Right hindlimb (tissue), 1 donor: ENCODE data around the gene USP16.
"Not testable (repeated sequence)": the region's sequence is repeated elsewhere in the genome, so short reads cannot be mapped to it uniquely, and the experiment has no call there.

Experiments used
- DNase-seq: peaks from one replicate; pipeline ENCODE4 v3.0.0-alpha.2; 2018

USP16 gene

DNA sequence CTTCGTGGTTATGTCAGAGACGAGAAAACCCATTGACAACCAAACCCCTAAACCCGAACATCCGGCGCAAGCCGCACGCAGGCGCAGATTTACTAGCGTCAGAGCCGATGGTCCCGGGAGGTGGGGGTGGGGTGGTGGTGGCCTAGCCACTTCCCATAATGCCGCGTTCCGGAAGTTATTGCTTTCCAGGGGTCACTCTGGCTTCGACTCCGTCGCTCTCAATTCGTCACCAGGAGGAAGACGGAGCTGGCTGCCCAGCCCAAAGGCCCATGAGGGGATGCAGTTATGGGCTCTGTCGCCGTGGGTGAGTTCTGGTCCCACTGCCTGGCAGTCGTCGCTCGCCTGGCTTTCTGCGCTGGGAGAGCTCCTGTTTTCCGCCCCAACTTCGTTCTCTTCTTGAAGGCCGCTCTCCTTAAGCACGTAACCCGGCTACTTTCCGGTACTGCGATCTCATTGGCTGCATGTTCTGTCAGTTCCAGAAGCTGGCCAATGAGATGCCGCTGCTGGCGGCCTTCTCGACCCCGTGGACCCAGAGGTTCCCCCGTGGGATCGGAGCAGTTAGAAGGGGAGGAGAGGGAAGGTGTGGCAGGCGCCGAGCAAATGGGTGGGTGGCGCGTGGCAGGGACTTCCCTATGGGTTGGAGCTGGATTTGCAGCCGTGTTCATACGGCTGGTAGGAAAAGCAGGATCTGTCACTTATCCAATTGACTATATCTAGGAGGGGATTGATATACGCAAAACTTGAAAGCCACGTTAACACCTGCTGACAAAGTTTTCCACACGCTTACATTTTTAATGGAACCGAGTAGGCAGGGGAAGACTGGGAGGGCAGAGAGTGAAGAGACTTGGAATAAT is at the start of gene USP16:
Gene USP16, plus strand, starts transcription at position 195 of the 854 bp plus-strand sequence. CDS start 3,246 bp downstream, outside the sequence.
- peak; percentile 99 for DNase-seq

DNA sequence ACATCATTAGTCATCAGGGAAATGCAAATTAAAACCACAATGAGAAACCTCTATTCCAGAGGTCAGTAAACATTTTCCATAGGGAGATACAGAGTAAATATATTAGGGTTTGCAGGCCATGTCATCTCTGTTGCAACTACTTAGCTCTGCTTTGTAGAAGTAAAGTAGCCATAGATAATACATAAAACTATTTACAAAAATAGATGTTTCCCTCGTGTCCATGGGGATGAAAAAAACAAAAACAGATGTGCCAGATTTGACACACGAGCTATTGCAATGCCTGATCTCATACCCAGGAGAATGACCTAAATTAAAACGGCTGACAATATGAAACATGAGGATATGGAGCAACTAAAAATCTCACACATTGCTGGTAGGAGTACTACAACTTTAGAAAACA is 49.1 kb upstream of the USP16 start:
- DNase-seq: no peak

DNA sequence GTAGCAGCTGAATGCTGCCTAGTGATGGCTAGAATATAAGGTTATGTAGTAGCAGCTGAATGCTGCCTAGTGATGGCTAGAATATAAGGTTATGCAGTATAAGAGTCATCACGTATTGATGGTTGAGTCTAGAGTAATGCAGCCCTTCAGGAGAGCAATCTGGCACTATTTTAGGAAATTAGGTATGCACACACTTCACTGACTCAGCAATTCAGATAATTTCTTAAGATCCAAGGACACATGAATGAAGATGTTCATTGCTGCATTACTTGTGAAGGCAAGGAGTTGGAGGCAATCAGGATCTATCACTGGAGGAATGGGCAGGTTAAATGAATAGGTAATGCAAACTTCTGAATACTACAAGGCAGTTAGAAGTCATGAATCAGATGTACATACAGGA is 45.4 kb upstream of the USP16 start:
- DNase-seq: no peak

DNA sequence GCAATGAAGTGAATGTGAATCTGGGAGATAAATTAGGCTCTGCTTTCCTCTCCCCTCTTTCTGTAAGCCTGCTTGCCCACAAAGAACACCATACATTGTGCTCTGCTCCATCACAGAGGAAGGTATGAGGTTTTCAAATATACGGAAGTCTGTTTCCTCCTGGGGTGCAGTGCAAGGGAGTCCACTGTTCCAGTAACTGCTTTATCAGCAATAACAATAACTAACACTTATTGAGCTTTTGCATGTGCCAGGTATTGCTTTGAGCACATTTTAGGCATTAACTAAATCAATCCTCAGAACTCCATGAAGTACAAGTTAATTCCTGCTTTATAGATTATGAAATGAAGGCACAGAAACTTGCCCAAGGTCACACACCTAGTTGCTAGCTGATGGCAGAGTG is 41.8 kb upstream of the USP16 start:
- DNase-seq: no peak

DNA sequence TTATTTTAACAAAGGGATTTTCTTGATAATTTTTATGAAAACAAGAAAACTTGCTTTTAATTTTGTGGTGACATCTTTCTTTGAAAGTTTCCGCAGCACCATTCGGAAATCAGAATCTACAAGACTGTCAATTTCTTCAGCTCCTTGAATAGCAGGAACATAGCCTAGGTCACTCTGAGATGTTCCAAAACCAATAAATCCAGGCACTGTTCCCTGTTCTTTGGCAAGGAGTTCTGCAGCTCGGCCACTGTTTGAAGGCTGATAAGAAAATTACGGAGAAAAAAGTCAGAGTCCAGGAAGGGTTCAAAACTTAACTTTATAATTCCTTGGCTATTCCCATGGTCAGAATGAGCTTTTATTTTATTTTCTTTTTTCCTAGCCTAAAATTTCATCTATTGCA is 37.8 kb upstream of the USP16 start:
- no peak for DNase-seq

DNA sequence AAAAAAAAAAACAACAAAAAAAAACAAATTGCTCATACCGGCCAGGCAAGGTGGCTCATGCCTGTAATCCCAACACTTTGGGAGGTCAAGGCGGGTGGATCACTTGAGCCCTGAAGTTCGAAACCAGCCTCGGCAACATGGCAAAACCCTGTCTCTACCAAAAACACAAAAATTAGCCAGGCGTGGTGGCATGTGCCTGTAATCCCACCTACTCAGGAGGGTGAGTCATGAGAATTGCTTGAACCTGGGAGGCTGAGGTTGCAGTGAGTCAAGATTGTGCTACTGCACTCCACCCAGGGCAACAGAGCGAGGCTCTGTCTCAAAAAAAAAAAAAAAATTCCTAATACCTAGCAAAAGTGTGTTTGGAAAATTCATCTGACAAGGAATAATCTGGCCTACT is 36.3 kb upstream of the USP16 start:
- not testable (repeated sequence) for DNase-seq

DNA sequence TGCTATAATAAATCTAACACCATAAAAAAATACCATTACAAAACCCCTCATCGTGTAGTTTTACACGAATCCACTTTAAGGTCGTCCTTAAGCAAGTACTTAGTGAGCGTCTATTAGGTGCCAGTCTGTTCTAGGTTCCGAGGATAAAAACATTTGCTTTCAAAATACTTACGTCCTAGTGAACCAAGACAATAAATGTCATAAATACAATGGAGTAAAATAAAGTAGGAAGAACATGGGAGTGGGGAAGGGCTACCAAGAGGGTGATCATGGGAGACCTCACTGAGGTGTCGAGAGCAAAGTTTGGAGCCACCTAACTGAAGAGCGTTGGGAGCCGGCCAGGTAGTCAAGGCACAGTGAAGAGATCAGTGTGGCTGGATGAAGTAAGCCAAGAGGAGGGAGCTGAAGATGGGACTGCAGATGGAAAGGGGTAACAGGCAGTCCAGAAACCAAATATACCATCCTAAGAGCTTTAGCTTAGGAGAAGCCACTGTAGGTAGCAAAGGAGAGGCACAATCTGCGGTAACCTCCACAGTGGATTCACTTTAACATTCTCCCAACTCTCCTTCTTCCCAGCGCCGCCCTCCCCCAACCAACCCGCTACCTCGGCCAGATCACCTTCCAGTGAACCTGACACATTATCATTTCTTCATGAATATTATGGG is 32.5 kb upstream of the USP16 start:
- DNase-seq: no peak

DNA sequence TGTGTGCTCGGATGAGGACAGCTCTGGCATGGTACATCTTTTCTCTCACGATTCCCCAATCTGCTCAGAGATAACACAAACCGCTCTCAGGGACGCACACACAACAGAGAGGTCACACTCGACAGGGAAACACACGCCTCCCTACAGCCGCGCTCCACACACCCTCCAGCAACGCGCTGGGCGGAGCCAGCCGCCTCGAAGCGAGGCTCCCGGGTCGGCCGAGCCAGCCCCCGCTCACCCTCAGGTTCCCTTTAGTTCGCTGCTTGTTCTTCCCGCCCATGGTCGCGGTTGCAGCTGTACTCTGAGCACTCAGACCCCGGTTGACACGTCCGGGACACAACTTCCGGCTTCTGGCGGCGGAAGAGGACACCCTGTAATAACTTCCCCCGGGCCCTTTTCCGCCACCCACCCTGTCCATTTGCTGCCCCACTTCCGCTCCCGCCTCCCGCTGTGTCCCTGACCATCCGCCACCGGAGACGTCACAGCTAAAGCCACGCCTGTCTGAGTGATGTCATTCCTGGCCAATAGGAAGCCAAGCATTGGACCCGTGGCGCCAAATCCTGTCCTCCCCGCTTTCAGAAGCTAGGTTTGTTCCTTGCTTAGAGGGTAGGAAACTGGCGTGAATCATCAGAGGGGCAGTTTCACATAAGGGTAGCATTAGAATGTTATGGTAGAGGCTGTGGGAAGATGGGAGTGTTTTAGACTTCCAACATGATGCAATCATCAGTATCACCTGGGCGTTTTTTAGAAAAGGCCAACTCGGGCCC is 31.8 kb upstream of the USP16 start, which contains the start of gene LTN1:
Gene LTN1, minus strand, starts transcription at position 352 of the 767 bp plus-strand sequence. Its CDS starts 72 bp downstream, at position 280.
- peak; percentile 99 for DNase-seq

DNA sequence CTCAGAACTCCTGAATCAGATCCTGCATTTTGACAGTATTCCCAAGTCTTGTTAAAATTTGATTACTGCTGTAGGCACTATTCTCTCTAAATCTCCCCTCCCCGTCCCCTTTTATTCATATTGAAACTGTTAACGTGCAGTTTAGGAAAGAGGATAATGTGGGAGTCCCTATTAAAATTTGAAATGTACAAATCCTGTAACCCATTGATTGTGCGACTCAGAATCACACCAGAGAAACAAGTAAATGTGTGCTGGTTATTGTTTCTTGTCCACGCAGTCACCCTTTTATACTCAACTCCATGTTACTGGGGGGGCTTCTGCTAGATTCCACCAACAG is 31.2 kb upstream of the USP16 start:
- DNase-seq: no peak

DNA sequence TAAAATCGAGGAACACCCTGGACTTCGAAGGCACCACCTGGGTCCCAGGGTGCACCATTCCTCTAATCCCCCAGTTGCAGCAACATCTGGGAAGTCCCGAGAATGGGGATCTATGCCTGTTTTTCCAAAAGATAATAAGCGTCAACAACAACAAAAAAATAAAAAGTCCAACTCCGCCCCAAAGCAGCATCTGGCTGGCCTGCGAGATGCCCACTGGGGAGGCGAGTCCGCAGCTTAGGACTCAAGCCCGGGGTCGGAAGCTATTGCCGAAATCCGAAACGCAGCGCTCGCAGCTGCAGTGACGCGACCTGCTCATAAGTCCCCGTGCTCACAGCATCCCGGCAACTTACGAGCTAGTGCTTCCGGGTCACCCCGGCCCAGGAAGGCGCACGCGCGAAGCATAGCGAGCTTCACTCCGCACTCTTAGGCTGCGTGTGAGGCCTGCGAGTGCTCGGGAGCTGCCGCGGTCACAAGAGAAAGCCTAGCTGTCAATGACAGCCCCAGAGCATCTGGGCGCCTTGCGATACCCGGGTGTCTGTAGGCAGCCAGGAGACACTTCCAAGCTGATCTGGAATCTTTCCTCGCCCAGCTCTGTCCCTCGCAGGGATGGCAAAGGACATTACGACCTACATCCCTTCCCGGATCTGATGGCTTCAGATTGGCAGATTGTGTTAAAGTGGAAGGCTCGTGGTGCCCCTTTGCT is 21.9 kb upstream of the USP16 start:
- DNase-seq: peak; percentile 97

DNA sequence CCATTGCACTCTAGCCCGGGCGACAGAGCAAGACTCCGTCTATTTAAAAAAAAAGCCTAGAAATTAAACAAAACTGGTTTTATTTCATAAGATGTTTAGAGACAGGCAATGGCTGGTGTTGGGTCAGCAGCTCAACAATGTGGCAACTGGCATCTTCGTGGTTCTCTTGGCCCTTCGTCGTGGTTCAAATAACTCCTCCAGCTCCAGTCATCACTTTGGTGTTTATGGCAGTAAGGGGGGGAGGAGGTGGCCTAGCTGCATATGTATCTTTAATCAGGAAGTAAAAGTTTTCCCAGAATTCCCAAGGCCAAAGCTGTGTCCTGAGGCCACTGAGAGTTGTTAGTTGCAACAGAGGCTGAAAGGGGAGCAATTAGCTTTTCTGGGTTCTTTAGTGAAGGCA is 18.8 kb upstream of the USP16 start:
- no peak for DNase-seq

DNA sequence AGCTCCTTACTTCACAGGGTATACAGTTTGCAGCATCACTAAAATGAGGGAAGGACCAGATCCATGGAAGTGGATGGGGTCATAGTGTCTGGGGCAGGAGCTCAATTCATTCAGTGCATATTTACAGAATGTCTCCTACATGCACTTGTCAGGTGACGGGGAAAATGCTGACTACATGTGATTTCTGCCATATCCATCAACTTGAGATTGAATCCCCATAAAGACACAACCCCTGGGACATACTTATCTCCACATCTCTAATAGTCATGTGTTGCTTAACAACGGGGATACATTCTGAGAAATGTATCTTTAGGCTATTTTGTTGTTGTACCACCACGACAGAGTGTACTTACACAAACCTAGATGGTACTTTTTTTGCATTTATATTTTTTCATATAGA is 17.3 kb upstream of the USP16 start:
- DNase-seq: no peak

DNA sequence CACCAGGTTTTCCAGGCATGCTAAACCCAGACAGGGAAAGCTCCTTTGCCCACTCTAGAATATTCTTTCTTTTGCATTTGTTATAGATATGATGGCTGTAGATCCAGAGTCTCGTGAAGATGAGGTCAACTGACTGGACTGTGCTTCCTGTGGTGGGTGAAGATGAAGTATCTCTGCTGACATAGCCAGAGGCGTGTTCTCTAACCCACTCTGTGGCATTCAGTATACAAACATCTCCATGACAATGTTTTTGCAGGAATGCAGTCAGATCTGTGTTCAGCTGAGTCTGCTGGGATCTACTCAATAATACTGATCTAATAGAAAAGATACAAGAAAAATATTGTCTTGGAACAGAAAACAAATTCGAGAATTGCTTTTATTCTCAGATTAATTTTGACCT is 16.7 kb upstream of the USP16 start:
- DNase-seq: no peak

DNA sequence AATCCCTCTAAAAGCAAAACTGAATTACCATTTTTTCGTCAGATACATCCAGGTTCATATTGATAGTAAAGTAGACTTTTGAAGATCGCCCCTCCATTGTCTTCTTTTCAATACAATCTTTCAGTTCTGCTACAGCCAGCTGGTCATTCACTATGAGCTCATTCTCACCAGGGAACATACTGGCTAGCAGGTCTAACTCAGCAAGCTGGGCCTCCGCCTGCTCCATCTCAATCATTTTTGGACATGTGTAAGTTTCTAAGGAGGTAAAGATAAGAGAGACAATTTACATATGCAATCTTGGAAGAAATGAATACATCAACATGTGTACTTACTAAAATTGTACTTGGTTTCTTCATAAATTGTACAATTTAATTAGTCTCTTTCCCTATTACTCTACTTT is 16.1 kb upstream of the USP16 start:
- DNase-seq: no peak

DNA sequence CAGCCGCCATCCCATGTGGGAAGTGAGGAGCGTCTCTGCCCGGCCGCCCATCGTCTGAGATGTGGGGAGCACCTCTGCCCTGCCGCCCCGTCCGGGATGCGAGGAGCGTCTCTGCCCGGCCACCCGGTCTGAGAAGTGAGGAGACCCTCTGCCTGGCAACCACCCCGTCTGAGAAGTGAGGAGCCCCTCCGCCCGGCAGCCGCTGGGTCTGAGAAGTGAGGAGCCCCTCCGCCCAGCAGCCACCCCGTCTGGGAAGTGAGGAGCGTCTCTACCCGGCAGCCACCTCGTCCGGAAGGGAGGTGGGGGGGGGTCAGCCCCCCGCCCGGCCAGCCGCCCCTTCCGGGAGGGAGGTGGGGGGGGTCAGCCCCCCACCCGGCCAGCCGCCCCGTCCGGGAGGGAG is 13.2 kb upstream of the USP16 start:
- DNase-seq: not testable (repeated sequence)

DNA sequence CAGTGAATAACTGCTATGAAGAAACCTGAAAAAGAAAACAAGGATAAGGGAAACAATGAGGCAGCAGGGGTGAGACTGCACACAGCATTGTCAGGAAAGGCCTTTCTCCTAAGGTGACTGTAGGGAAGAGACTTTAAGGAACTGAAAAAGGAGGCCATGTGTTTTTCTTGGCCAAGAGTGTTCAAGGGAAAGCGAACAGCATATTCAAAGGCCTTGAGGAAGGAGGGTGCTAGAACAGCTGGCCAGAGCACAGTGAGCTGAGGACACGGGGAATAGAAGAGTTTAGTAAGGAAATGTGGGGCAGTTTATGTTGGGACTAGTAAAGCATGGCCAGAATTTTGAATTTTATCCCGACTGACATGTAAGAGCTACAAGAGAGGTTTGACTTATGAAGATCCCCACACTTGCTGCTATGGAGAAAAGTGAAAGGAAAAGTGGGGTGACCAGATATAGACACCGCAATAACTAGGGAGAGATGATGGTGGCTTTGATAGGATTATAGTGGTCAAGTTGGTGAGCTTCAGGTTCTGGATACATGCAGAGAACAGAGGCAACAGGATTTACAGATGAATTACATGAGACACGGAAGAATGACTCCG is 6.7 kb upstream of the USP16 start:
- no peak for DNase-seq

DNA sequence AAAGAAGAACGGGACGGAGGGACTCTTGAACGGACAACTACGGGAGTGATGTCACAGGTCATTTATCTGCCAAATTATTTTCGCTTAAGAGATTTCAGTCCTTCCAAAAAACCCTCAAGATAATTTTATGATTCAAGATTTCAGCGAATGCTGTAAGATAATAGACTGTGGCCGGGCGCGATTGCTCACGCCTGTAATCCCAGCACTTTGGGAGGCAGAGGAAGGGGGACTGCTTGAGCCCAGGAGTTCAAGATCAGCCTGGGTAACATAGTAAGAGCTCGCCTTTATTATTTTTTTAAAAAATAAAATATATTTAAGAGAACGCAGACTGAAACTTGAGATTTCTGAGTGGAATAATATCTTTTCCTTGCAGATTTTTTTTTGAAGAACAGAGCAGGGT is 5.9 kb upstream of the USP16 start:
- no peak for DNase-seq

DNA sequence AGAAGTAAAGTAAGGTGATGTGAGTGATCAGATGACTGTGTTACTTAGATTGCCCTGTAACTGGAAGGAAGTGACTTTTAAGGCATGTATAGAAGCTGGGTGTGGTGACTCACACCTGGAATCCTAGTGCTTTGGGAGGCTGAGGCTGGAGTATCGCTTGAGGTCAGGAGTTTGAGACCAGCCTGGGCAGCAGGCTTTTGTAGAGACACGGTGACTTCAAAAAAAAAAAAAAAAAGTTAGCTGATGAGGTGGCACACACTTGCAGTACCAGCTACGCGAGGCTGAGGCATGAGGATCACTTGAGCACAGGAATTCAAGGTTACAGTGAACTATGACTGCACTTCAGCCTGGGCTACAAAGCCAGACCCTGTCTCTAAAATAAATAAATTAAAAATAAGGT is 2.3 kb upstream of the USP16 start:
- DNase-seq: no peak

DNA sequence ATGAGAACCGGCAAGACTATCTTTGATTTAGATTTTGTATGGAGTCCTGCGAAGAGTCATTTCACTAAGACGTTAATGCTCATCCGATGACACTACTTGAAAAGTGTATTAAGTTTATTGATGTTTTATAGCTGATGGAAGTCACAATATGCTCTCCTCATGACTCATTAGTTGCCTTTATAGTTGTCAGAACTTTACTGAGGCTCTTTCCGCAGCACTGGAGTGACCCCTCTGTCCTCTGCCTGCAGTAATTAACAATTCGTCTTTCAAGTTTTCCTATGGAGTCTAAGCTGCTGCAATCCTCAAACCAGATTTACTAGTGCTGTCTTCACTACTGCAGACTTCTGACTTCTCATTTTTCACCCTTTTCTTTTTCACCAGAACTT is 853 bp downstream of the USP16 start:
- DNase-seq: no peak

DNA sequence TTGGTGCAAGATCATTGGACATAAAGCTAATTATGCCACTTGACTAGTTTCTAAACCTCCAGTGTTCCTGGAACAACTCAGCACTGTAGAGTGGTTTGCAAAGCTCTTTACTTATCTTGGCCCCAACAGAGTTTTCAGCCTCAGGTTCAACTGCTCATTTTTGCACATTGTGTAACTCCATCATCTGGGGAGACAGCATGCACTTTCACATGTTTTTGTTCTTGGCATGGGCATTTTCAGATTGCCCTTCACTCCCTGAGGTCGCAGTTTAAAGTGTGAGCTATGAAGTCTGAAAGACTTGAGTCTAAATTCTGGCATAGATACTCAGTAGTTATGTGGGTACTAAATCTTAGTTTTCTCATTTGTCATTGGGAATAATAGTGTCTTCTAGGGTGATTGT is 5.1 kb downstream of the USP16 start:
- no peak for DNase-seq

DNA sequence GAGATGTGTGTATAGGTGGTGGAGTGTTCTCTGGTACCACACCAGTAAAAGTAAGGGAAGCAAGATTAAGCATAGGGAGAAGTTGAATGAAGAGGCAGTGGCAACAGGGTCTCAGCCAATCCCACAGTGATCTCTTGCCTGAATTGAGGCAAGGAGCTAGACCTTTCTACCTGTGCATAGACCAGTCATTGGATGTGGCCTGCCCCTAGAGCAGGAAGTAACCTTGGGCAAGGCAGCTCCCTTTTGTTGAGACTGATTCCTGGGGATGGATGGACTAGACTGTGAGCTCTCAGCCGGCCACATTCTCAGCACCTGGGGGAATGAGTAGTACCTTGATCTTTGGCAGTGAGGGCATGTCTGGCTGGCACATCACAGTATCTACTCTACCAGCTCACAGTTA is 6.4 kb downstream of the USP16 start:
- no peak for DNase-seq

DNA sequence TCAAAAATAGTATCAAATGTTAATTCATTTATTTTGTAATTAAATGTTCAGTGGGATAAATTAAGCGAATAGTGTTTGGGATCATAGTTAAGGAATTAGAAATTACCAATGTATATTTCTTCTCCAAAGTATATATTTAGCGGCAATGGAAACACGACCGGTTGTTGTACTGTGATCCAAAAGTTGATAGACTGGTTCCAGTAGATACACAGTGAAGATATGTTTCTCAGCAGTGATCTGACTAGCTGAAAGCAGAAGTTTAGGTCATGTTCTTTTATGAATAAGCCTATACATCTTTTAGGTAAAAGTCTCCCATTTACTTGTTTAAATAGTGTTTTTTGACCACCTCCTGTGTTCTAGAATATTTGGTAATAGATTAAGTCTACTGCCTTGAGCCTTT is 8.8 kb downstream of the USP16 start:
- no peak for DNase-seq

DNA sequence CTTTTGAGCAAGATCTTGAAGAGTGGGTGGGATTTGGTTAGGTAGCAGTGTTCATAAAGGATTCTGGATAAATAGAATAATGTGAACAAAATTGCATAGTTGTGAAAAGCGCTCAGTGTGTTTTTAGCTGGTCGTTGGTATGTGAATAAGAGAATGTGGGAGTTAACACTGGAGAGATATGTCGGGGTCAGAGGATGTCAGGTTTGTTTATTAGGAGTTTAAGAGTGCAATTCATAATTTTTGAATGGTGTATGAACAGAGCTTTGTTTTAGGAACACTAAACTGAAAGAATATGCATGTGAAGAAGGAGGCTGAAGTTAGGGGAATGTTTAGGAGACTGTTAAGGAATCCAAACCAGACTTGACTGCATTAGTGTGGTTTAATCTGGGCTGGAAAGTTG is 9.4 kb downstream of the USP16 start:
- DNase-seq: no peak
